Renal pelvis (tissue), 12 donors: ENCODE results near the gene ALDH9A1. TPM values are rescaled to one million over a fixed set of nuclear protein-coding genes. Genes with fewer than 3 reads are reported as not detected.
"Not testable (repeated sequence)": the region's sequence is repeated elsewhere in the genome, so short reads cannot be mapped to it uniquely, and the experiment has no call there.

ENCODE experiments used
- DNase-seq: peaks from one replicate; pipeline ENCODE4 v3.0.0-alpha.2; 2013
- long read RNA-seq, 16 experiments: transcript quantifications; one replicate each; lab custom pipeline, GENCODE V29; 2026
- polyA plus RNA-seq, 3 donors: library from polyadenylated mRNA; unstranded; fragments of 120-200 nt; gene quantifications; one replicate each; pipeline ENCODE4 v1.2.1, GENCODE V29; 2013; ENCODE audit not compliant: insufficient read length in 3 of 3

The ALDH9A1 gene
- polyA plus RNA-seq, result 100 to 1,000 TPM; 108 to 117 (median 111) TPM
- long read RNA-seq, donor 1, transcript ALDH9A1-203 (2 exons, 559 nt), result major isoform, 40 of 58 reads
- long read RNA-seq, donor 1, transcript ALDH9A1-201 (11 exons, 2,696 nt), result minor isoform, 18 of 58 reads
- long read RNA-seq, donor 1, partial matches to known transcripts, result 0 of 58 reads
- long read RNA-seq, donor 1, other reads (novel, unspliced or antisense), result 0 of 58 reads
- long read RNA-seq, donor 2, transcript ALDH9A1-201 (11 exons, 2,696 nt), result minor isoform, 36 of 89 reads
- long read RNA-seq, donor 2, transcript ALDH9A1-203 (2 exons, 559 nt), result major isoform, 52 of 89 reads
- long read RNA-seq, donor 2, partial matches to known transcripts, result 0 of 89 reads
- long read RNA-seq, donor 2, other reads (novel, unspliced or antisense), result 0 of 89 reads
- long read RNA-seq, donor 3, transcript ALDH9A1-203 (2 exons, 559 nt), result major isoform, 37 of 63 reads
- long read RNA-seq, donor 3, transcript ALDH9A1-201 (11 exons, 2,696 nt), result minor isoform, 26 of 63 reads
- long read RNA-seq, donor 3, partial matches to known transcripts, result 0 of 63 reads
- long read RNA-seq, donor 3, other reads (novel, unspliced or antisense), result 0 of 63 reads
- long read RNA-seq, donor 4, transcript ALDH9A1-201 (11 exons, 2,696 nt), result minor isoform, 35 of 89 reads
- long read RNA-seq, donor 4, transcript ALDH9A1-203 (2 exons, 559 nt), result major isoform, 53 of 89 reads
- long read RNA-seq, donor 4, partial matches to known transcripts, result 0 of 89 reads
- long read RNA-seq, donor 4, other reads (novel, unspliced or antisense), result 0 of 89 reads
- long read RNA-seq, donor 5, transcript ALDH9A1-201 (11 exons, 2,696 nt), result major isoform, 29 of 275 reads
- long read RNA-seq, donor 5, transcript ALDH9A1-203 (2 exons, 559 nt), result minor isoform, 20 of 275 reads
- long read RNA-seq, donor 5, partial matches to known transcripts, result 220 of 275 reads
- long read RNA-seq, donor 5, other reads (novel, unspliced or antisense), result 6 of 275 reads
- long read RNA-seq, donor 6, transcript ALDH9A1-201 (11 exons, 2,696 nt), result minor isoform, 26 of 73 reads
- long read RNA-seq, donor 6, transcript ALDH9A1-203 (2 exons, 559 nt), result major isoform, 47 of 73 reads
- long read RNA-seq, donor 6, partial matches to known transcripts, result 0 of 73 reads
- long read RNA-seq, donor 6, other reads (novel, unspliced or antisense), result 0 of 73 reads
- long read RNA-seq, donor 7, transcript ALDH9A1-201 (11 exons, 2,696 nt), result major isoform, 43 of 76 reads
- long read RNA-seq, donor 7, transcript ALDH9A1-203 (2 exons, 559 nt), result minor isoform, 33 of 76 reads
- long read RNA-seq, donor 7, partial matches to known transcripts, result 0 of 76 reads
- long read RNA-seq, donor 7, other reads (novel, unspliced or antisense), result 0 of 76 reads
- long read RNA-seq, donor 8, transcript ALDH9A1-203 (2 exons, 559 nt), result major isoform, 19 of 35 reads
- long read RNA-seq, donor 8, transcript ALDH9A1-201 (11 exons, 2,696 nt), result minor isoform, 16 of 35 reads
- long read RNA-seq, donor 8, partial matches to known transcripts, result 0 of 35 reads
- long read RNA-seq, donor 8, other reads (novel, unspliced or antisense), result 0 of 35 reads
- long read RNA-seq, donor 9, transcript ALDH9A1-203 (2 exons, 559 nt), result major isoform, 59 of 103 reads
- long read RNA-seq, donor 9, transcript ALDH9A1-201 (11 exons, 2,696 nt), result minor isoform, 44 of 103 reads
- long read RNA-seq, donor 9, partial matches to known transcripts, result 0 of 103 reads
- long read RNA-seq, donor 9, other reads (novel, unspliced or antisense), result 0 of 103 reads
- long read RNA-seq, donor 10, transcript ALDH9A1-201 (11 exons, 2,696 nt), result minor isoform, 34 of 79 reads
- long read RNA-seq, donor 10, transcript ALDH9A1-203 (2 exons, 559 nt), result major isoform, 45 of 79 reads
- long read RNA-seq, donor 10, partial matches to known transcripts, result 0 of 79 reads
- long read RNA-seq, donor 10, other reads (novel, unspliced or antisense), result 0 of 79 reads
- long read RNA-seq, donor 11, transcript ALDH9A1-203 (2 exons, 559 nt), result minor isoform, 22 of 56 reads
- long read RNA-seq, donor 11, transcript ALDH9A1-201 (11 exons, 2,696 nt), result major isoform, 33 of 56 reads
- long read RNA-seq, donor 11, partial matches to known transcripts, result 0 of 56 reads
- long read RNA-seq, donor 11, other reads (novel, unspliced or antisense), result 0 of 56 reads
- long read RNA-seq, donor 12, transcript ALDH9A1-201 (11 exons, 2,696 nt), result minor isoform, 58 of 136 reads
- long read RNA-seq, donor 12, transcript ALDH9A1-203 (2 exons, 559 nt), result major isoform, 78 of 136 reads
- long read RNA-seq, donor 12, partial matches to known transcripts, result 0 of 136 reads
- long read RNA-seq, donor 12, other reads (novel, unspliced or antisense), result 0 of 136 reads
- long read RNA-seq, donor 13, transcript ALDH9A1-201 (11 exons, 2,696 nt), result minor isoform, 23 of 51 reads
- long read RNA-seq, donor 13, transcript ALDH9A1-203 (2 exons, 559 nt), result major isoform, 28 of 51 reads
- long read RNA-seq, donor 13, partial matches to known transcripts, result 0 of 51 reads
- long read RNA-seq, donor 13, other reads (novel, unspliced or antisense), result 0 of 51 reads
- long read RNA-seq, donor 14, result 0 reads
- long read RNA-seq, donor 15, transcript ALDH9A1-201 (11 exons, 2,696 nt), result minor isoform, 32 of 89 reads
- long read RNA-seq, donor 15, transcript ALDH9A1-203 (2 exons, 559 nt), result major isoform, 56 of 89 reads
- long read RNA-seq, donor 15, partial matches to known transcripts, result 0 of 89 reads
- long read RNA-seq, donor 15, other reads (novel, unspliced or antisense), result 0 of 89 reads
- long read RNA-seq, donor 16, transcript ALDH9A1-201 (11 exons, 2,696 nt), result minor isoform, 43 of 96 reads
- long read RNA-seq, donor 16, transcript ALDH9A1-203 (2 exons, 559 nt), result major isoform, 53 of 96 reads
- long read RNA-seq, donor 16, partial matches to known transcripts, result 0 of 96 reads
- long read RNA-seq, donor 16, other reads (novel, unspliced or antisense), result 0 of 96 reads

DNA sequence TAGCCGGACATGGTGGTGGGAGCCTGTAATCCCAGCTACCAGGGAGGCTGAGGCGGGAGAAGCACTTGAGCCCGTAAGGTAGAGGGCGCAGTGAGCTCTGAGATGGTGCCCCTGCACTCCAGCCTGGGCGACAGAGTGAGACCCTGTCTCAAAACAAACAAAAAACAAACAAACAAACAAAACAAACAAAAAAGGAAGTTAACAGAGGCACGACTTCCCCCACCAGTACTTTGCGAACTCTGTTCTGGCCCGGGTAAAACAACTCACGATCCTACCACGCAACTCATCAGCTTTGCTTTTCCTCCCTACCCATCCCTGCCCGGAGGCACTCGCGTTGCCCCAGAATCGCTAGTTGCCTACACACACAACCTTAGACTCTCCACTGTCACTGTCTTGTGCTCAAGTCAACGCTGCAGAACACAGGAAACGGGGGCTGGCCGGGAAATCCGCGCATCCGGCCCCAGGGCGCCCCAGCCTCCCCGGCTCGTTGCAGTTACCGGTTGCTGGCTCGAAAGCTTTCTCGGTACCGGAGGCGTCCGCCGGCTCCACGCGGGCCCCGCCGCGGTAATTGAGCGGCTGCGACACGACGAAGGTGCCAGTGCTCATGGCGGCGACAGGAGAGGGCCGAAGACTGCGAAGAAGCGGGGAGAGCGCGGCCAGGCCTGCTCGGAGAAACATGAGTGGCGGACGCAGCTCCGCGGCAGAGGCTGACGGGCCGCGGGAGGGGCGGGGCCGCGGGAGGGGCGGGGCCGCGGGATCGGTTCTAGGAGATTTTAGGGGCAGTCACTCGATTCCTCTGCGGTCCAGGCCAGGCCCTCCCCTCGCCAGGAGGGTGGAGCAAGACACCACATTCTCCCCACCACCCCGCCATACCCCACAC is at the start of gene ALDH9A1:
Gene ALDH9A1 (minus strand): TSS at position 682 of the 880 bp plus-strand sequence. CDS start 4 bp downstream, at position 678.
- peak; percentile 86 for DNase-seq

DNA sequence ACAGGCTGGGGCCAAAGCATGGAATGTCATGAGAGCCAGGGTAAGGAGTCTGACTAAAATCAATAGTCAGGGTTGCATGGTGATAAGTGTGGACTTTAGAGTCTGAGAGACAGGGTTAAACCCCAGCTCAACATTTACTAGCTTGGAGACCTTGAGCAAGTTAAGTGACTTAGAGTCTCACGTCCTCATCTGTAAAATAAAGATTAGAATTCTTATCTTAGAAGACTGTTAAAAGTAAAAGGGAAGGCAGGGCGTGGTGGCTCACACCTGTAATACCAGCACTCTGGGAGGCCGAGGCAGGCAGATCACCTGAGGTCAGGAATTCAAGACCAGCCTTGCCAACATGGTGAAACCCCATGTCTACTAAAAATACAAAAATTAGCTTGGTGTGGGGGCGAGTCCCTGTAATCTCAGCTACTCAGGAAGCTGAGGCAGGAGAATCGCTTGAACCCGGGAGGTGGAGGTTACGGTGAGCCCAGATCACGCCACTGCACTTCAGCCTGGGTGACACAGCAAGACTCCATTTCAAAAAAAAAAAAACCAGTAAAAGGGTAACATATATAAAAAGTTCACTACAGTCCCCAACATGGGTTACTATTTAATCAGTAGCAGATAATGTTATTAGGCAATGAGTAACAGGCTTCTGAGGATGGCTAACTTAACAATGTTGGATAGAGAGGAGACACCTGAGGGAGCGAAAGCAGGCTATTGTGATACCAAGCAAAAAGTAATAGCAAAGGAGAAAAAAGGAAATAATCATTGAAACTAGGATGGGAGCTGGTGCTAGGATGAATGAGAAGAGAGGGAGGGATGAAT is 49.5 kb upstream of the ALDH9A1 start:
- DNase-seq, result no peak

GRCh38 chr1:165744913-165745312 is 46.6 kb upstream of the ALDH9A1 start:
- DNase-seq, result not testable (repeated sequence)

GRCh38 chr1:165742194-165742593 is 43.8 kb upstream of the ALDH9A1 start:
- no peak for DNase-seq

- DNase-seq, result no peak
Measured at GRCh38 chr1:165738794-165739193, 40.4 kb upstream of the ALDH9A1 start.

GRCh38 chr1:165737196-165737595 is 38.8 kb upstream of the ALDH9A1 start:
- no peak for DNase-seq

GRCh38 chr1:165734906-165735305 is 36.5 kb upstream of the ALDH9A1 start:
- no peak for DNase-seq

DNA sequence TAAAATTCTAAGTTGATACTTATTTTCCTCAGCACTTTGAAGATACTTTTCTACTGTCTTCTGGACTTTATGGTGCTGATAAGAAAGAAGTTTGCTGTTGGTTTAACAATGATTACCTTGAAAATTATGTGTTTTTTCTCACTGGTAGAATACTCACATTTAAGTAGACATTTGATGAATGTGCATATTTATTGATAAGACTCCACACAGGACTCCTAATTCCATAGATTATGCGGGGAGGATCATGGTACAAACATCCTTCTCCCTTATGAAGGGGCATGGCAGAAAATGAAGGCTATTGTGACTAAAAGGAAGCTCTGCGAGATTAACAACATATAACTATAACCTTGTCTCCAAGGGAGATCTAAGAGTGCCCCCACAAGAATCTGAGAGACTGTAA is 28.5 kb upstream of the ALDH9A1 start:
- DNase-seq, result no peak

- DNase-seq, result no peak
Measured at GRCh38 chr1:165726169-165726568, 27.8 kb upstream of the ALDH9A1 start.

DNA sequence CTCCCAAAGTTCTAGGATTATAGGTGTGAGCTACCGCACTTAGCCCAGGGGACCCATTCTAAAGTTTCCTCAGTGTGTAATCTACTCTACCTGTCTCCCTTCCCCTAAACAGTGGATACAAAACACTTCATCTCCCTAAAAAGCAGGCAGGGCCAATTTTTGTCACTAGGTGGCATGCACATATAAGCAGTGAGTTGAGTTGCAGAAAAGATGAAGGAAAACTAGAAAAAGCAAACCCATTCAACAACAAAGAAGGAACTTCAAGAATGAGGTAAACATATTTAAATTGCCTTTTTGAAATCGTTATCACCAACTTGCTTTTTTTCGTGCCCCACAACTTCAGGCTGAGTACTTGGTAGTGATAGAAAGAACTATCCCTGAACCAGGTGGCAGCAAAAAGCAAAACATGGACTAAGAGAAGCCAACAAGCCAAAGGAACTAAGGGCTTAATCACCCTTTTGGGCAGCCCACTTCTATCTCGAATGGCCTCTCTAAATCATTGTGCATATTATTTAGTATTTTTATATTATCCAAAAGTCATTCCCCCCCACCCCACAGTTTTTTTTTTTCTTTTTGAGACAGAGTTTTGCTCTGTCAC is 19.7 kb upstream of the ALDH9A1 start:
- DNase-seq, result peak; percentile 52

DNA sequence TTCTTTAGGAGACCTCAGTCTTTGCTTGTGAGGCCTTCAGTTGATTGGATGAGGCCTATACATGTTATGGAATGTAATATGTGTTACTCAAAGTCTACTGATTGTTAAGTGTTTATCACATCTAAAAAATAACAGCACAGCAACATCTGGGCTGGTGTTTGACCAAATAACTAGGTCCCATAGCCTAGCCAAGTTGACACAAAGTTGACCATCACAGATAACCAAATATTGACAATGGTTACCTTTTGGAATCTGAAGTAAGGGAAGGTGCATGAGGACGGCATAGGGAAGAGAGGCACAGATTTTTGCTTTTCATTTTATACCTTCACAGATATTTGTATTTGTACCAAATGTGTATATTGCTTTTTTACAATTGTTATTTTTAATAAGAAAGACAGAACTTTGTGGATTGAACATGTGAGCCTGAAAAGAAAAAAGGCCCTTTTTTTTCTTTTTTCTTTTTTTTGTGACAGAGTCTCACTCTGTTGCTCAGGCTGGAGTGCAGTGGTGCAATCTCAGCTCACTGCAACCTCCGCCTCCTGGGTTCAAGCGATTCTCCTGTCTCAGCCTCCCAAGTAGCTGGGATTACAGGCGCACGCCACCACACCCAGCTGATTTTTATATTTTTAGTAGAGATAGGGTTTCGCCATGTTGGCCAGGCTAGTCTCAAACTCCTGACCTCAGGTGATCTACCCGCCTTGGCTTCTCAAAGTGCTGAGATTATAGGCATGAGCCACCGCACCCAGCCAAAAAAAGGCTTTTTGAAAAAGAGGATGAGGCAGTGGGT is 18.1 kb upstream of the ALDH9A1 start:
- not testable (repeated sequence) for DNase-seq

DNA sequence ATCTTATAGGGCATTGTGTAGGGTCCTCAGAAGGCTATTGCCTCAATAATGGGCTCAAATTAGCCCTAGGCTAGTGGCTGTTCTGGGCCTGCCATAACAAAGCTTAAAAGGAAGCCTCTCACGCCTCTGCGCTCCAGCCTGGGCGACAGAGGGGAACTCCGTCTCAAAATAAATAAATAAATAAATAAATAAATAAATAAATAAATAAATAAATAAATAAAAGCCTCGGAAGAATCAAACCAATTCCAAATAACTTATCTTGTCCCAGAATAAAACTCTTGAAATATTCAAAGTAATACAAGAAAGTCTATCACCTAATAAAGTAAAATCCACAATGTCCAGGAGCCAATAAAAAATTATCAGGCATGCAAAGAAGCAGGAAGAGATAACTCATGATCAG is 14.4 kb upstream of the ALDH9A1 start:
- DNase-seq, result no peak

DNA sequence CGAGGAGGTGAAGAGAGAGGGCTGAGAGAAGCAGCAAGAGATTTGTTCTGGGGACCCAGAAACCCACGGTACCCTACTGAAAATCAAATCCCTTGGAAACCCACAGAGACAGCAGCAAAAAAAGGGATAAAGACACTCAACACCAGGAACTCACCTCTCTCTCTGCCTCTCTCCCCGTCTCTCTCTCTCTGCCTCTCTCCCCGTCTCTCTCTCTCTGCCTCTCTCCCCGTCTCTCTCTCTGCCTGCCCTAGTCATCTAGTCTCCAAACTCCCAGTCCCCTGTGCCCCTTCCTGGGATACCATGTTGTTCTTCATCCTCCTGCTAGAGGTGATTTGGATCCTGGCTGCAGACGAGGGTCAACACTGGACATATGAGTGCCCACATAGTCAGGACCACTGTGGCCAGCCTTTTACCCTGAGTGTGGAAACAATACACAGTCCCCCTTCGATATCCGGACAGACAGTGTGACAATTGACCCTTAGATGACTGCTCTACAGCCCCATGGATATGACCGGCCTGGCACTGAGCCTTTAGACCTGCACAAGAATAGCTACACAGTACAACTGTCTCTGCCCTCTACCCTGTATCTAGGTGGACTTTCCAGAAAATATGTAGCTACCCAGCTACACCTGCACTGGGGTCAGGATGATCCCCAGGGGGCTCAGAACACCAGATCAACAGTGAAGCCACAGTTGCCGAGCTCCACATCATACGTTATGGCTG is 9.8 kb upstream of the ALDH9A1 start:
- no peak for DNase-seq

GRCh38 chr1:165703648-165704047 is 5.3 kb upstream of the ALDH9A1 start:
- DNase-seq, result no peak
